ENCODE data around the gene SRMS. TPM values are rescaled to one million over a fixed set of nuclear protein-coding genes. Genes with fewer than 3 reads are reported as not detected.

The SRMS gene
- polyA plus RNA-seq, 1 donor from 2014 or later, result not detected

DNA sequence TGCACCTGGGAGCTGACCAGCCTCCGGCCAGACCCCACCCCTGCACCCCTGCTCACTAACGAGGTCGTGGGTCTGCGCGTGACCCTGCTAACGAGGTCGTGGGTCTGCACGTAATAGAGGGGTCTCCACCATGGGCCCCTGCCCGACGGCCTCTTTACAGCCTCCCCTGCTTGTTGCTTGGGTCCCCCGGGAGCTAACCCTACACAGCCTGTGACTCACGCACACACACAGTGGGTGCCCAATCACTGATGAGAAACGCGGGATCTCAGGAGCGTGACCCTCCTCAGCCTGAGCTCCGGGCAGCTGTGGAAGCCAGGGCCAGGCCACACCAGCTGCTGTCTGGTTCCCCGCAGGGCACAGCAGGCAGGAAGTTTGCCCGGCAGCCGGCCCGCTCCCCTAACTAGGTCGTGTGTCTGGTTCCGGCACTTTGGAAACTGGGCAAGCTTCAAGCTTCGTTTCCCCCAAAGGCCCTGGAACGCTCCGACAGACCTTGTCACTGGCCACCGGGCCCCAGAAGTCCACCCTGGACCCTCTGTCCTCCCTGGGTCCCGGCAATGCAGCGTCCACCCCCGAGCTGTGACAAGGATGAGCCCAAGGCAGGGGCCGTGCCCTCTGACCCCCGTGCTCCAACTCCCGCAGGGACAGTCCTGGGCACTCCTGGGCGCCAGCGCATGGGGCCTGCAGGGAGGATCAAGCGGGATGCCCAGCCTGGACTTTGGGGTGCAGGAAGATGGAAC, 11.1 kb downstream of the SRMS start:
- Histone ChIP-seq H4K20me1 (ENCODE audit: insufficient read depth) (no peaks in the 10 kb centered on the region), H3K4me3 (ENCODE audit: low read length) (no peak overlapping the region), H3K27me3 (ENCODE audit: insufficient read depth, low read depth, low read length) (no peaks in the 10 kb centered on the region), H3K9ac (ENCODE audit: low read length) (no peak overlapping the region), H3F3A (ENCODE audit: insufficient read depth, low read length, poor library complexity, severe bottlenecking) (no peaks in the 10 kb centered on the region), H3K27ac (ENCODE audit: low read length) (no peak overlapping the region), H3K9me3 (ENCODE audit: low read length) (no peaks in the 10 kb centered on the region), H3K4me2 (ENCODE audit: low read length) (no peak overlapping the region), H3K36me3 (ENCODE audit: insufficient read depth, low read length) (no peaks in the 10 kb centered on the region), H2AFZ (ENCODE audit: low read depth, low read length) (no peak overlapping the region), H3K79me2 (replicated peaks; ENCODE audit: insufficient read depth, low read length) (no peaks in the 10 kb centered on the region), H3K9me2 (ENCODE audit: insufficient read depth, low read length) (no peaks in the 10 kb centered on the region)
- no peak for TF ChIP-seq EZH2 (IDR thresholded peaks at IDR 0.05; ENCODE audit: borderline replicate concordance, insufficient read depth, low read length, poor library complexity, severe bottlenecking)
- no peak for TF ChIP-seq TAF1 (IDR thresholded peaks at IDR 0.05; ENCODE audit: low read depth)
- TF ChIP-seq MXI1 (conservative IDR thresholded peaks at IDR 0.05; ENCODE audit: poor library complexity, severe bottlenecking), result no peak
- TF ChIP-seq REST (IDR thresholded peaks at IDR 0.05; ENCODE audit: borderline replicate concordance), result no peak
- TF ChIP-seq CTCF (IDR thresholded peaks at IDR 0.05; ENCODE audit: poor library complexity, severe bottlenecking), result no peak
- TF ChIP-seq POLR2AphosphoS5 (IDR thresholded peaks at IDR 0.05), result no peak
- TF ChIP-seq EP300 (conservative IDR thresholded peaks at IDR 0.05; ENCODE audit: poor library complexity, severe bottlenecking), result no peak
- no peak for TF ChIP-seq RAD21 (conservative IDR thresholded peaks at IDR 0.05)
- TF ChIP-seq SMC3 (conservative IDR thresholded peaks at IDR 0.05; ENCODE audit: poor library complexity), result no peak

DNA sequence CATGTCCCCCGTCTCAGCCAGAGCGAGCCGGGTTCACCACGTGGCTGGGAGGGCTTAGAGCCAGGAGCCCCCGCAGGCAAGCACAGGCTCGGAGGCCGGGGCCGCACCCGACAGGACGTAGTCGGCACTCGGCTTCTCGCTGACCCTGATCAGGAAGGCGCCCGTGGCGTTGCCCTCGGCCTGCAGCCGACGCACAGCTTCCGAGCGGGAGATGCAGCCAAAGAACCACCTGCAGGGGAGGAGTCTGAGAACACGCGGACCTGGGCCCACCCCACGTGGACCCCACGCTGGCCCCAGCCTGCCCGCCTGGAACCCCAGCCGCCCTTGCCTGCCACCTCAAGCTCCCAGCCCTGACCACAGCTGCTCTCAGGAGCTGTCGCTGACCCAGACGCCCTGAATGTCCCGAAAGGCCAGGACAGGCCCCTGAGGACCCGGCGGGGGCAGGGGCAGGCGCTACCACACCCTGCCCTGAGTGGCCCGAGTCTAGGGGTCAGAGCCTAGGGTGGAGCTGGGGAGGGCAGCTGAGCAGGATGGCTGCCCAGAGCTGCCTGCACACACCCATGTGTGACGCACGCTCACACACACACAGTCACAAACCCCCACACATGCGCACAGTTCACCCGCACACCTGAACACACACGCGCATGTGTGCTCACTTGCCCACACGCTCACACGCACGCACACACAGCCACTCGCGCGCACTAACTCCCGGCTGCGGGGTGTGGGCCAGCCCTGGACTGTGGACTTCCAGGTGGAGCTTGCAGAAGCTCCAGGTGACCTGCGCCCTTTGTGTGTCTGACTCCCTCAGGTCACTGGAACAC, 12.5 kb downstream of the SRMS start:
- Histone ChIP-seq H3K9me2 (ENCODE audit: insufficient read depth, low read length) (no peaks in the 10 kb centered on the region), H3K36me3 (ENCODE audit: insufficient read depth, low read length) (no peaks in the 10 kb centered on the region), H3K9ac (ENCODE audit: low read length) (no peak overlapping the region), H3F3A (ENCODE audit: insufficient read depth, low read length, poor library complexity, severe bottlenecking) (no peaks in the 10 kb centered on the region), H3K79me2 (replicated peaks; ENCODE audit: insufficient read depth, low read length) (no peaks in the 10 kb centered on the region), H3K9me3 (ENCODE audit: low read length) (no peaks in the 10 kb centered on the region), H3K4me3 (ENCODE audit: low read length) (no peak overlapping the region), H3K27ac (ENCODE audit: low read length) (no peak overlapping the region), H4K20me1 (ENCODE audit: insufficient read depth) (no peaks in the 10 kb centered on the region), H3K27me3 (ENCODE audit: insufficient read depth, low read depth, low read length) (no peaks in the 10 kb centered on the region), H3K4me2 (ENCODE audit: low read length) (no peak overlapping the region), H2AFZ (ENCODE audit: low read depth, low read length) (no peak overlapping the region)
- no peak for TF ChIP-seq SMC3 (conservative IDR thresholded peaks at IDR 0.05; ENCODE audit: poor library complexity)
- no peak for TF ChIP-seq EP300 (conservative IDR thresholded peaks at IDR 0.05; ENCODE audit: poor library complexity, severe bottlenecking)
- no peak for TF ChIP-seq RAD21 (conservative IDR thresholded peaks at IDR 0.05)
- no peak for TF ChIP-seq EZH2 (IDR thresholded peaks at IDR 0.05; ENCODE audit: borderline replicate concordance, insufficient read depth, low read length, poor library complexity, severe bottlenecking)
- no peak for TF ChIP-seq CTCF (IDR thresholded peaks at IDR 0.05; ENCODE audit: poor library complexity, severe bottlenecking)
- TF ChIP-seq POLR2AphosphoS5 (IDR thresholded peaks at IDR 0.05), result no peak
- no peak for TF ChIP-seq REST (IDR thresholded peaks at IDR 0.05; ENCODE audit: borderline replicate concordance)
- TF ChIP-seq TAF1 (IDR thresholded peaks at IDR 0.05; ENCODE audit: low read depth), result no peak
- no peak for TF ChIP-seq MXI1 (conservative IDR thresholded peaks at IDR 0.05; ENCODE audit: poor library complexity, severe bottlenecking)

All from neural cell (in vitro differentiated cells).